ENCODE measurements around the gene TMEM37. TPM values are rescaled to one million over a fixed set of nuclear protein-coding genes. Genes with fewer than 3 reads are reported as not detected.
"Not testable (repeated sequence)": the region's sequence is repeated elsewhere in the genome, so short reads cannot be mapped to it uniquely, and the experiment has no call there.

TMEM37 gene
- total RNA-seq: not detected in 2 replicates

GRCh38 chr2:119431155-119431975, at the start of gene TMEM37:
Gene TMEM37 (plus strand): TSS chr2:119431854. CDS start chr2:119431904, 50 bp downstream.
- intact Hi-C loops (cut with micrococcal nuclease): no loop called here

DNA sequence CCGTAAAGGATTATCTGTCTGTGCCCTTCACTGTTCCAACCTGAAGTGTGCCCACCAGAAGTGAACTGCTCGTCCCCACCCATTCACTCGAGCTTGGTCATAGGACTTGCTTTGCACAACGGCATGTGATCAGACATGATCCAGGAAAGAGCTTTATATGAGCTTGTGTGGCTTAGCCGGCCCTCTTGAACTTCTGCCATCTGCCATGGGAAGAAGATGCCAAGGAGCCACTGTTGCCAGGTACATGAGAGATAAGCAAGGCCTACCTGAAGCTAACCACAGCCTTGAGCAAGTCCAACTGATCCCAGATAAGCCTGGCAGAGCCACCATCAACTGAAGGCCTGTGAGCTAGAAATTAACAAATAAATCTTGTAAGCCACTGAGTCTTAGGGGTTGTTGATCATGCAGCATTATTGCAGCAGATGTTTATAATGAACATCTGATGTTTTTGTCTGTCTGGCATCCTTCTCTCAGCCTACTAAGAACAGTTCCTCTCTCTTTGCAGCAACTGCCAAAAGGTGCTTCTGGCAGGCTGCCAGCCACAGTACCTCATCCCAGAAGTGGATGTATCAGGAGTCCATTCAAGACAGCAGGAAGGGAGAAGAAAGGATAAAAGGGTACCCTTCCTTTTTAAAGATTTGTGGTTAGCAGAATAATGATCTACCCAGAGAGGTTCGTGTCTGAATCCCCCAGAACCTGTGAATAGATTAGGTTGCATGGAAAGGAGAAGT, 48.1 kb upstream of the TMEM37 start:
- intact Hi-C loops (cut with micrococcal nuclease): no loop called here

DNA sequence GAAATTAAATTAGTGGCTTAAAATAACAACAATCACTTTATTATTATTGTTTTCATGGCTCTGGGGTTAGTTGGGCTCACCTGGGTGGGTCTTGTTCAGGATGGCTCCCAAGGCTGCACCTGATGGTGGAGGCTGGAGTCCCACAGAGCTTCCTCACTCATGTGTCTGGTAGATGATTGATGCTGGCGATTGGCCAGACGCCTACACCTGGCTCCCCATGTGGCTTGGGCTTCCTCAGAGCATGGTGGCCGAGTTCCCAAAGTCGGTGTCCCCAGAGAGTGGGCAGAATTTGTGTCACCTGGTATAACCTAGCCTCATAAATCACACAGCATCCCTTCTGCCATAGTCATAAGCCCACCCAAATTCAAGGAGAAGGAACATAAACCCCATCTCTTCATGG, 46.7 kb upstream of the TMEM37 start:
- intact Hi-C loops (cut with micrococcal nuclease): no loop called here

DNA sequence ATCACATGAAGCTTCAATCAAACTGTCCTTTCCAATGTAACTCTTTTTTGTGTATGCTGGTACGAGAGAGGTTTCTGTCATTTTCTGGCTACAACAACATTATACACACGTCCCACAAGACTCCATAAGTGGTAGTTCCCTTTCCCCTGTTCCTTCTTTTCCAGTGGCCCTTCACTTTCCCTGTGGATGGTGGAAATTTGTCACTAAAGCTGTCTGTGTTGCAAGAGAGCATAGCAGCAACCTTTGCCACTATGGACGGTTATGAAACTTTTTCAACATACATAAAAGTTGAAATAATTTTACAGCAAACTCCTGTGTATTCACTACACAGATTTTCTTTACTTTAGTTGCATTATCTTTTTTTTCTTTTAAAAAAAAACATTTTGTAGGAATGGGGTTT, 46.2 kb upstream of the TMEM37 start:
- intact Hi-C loops (cut with micrococcal nuclease): no loop called here

DNA sequence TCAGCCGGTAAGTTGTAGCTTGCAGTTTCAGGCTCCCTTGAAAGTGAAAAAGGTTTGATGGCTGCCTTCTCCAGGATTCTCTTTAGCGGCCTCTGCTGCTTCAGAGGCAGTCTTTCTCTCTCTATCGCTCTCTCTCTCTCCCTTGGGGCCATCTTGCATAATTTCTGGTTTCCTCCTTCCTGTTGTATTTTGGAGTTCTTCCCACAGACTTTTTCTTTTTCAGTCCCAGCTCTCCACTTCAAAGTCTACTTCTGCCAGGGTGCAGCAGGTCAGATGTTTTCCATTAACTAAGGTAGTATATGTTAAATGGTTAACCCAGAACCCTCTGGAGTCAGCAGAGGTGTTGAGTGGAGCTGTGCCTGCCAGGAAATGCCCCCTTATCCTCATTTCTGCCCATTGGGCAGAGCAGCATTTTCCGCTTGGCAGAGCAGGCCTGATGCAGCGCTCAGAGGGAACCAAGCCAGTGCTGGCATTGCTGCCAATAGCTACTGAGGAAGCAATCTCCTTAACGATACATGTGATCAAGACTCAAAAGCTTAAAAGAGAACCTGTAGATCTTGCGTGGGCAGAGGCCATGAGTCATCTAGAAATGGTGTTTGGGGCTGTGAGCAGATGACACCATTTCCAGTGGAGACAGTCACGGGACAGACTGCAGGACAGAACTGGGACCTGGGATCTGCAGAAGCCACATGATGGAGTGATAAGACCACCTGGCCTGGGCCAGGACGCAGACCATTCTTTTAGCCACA, 44.1 kb upstream of the TMEM37 start:
- intact Hi-C loops (cut with micrococcal nuclease): no loop called here

DNA sequence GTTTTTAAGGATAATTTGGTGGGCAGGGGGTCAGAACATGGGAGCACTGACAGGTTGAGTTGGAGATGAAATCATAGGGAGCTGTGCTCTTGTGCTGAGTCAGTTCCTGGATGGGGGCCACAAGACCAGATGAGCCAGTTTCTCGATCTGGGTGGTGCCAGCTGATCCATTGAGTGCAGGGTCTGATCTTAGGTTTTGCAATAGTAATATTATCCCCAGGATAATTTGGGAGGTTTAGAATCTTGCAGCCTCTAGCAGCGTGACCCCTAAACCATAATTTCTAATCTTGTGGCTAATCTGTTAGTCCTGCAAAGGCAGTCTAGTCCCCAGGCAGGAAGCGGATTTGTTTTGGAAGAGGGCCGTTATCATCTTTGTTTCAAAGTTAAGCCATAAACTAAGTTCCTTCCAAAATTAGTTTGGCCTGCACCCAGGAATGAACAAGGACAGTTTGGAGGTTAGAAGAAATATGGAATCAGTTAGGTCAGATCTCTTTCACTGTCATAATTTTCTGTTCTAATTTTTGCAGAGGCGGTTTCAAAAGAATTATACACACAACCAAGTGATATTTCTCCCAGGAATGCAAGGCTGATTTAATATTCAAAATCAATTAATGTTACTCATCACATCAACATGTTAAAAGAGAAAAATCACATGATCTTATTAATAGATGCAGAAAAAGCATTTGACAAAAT, 41.9 kb upstream of the TMEM37 start:
- intact Hi-C loops (cut with micrococcal nuclease): no loop called here

DNA sequence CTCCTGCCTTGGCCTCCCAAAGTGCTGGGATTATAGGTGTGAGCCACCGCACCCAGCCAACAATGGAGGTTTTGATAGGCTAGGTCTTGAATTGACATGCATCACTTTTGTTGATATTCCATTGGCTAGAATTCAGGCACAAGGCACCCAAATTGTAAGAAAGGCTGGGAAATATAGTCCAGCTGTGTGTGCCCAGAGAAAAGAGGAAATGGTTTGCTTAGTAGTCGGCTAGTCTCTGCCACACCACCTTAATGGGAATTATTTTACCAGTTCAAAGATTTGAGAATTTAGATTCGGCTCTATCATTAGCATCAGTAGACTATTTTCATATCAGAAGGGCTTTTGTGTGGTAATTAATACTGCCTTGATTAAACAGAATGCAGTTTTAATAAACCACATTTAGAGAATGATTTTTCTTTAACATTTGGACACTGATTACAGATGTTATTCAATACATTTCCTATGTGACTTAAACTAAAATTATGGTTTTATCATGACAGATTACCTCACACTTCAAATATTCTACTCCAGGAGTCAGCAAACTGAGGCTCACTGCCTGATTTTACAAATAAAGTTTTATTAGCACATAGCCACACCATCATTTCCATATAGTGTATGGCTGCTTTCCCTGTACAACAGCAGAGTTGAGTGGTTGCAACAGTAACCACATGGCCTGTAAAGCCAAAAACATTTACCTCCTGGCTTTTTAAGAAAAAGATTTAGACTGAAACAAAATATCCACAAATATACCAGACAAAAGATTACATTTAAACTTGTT, 37.5 kb upstream of the TMEM37 start:
- intact Hi-C loops (cut with micrococcal nuclease): no loop called here

DNA sequence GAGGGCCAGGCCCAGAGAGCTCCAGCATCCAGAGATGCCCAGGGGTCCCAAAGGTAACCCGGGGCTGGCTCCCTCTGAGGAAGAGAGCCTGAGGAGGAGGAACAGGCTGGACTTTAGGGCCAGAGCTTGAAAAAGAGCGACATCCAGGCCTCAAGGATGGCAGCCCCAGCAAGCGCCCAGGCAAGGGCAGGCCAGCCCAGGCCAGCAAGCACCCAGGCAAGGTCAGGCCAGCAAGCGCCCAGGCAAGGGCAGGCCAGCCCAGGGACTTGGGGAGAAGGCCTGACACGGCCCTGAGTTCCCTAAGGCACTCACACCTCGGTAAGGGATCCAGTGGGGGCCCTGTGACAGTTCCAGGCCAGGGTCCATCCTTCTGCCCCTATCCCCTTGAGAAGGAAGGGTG, 34.5 kb upstream of the TMEM37 start:
- intact Hi-C loops (cut with micrococcal nuclease): no loop called here

DNA sequence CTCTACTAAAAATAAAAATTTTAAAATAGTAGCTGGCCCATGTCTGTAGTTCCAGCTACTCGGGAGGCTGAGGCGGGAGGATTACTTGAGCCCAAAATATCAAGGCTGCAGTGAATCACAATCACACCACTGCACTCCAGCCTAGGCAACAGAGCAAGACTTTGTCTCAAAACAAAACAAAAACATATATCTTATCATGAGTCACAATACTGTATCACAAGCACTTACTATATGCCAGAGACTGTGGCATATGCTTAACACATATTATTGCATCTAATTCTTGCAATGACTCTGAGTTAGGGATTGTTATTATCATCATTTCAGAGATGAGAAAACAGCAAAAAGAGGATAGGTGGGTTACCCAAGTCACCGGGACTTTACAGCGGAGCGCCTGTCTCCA, 29.5 kb upstream of the TMEM37 start:
- intact Hi-C loops (cut with micrococcal nuclease): no loop called here

DNA sequence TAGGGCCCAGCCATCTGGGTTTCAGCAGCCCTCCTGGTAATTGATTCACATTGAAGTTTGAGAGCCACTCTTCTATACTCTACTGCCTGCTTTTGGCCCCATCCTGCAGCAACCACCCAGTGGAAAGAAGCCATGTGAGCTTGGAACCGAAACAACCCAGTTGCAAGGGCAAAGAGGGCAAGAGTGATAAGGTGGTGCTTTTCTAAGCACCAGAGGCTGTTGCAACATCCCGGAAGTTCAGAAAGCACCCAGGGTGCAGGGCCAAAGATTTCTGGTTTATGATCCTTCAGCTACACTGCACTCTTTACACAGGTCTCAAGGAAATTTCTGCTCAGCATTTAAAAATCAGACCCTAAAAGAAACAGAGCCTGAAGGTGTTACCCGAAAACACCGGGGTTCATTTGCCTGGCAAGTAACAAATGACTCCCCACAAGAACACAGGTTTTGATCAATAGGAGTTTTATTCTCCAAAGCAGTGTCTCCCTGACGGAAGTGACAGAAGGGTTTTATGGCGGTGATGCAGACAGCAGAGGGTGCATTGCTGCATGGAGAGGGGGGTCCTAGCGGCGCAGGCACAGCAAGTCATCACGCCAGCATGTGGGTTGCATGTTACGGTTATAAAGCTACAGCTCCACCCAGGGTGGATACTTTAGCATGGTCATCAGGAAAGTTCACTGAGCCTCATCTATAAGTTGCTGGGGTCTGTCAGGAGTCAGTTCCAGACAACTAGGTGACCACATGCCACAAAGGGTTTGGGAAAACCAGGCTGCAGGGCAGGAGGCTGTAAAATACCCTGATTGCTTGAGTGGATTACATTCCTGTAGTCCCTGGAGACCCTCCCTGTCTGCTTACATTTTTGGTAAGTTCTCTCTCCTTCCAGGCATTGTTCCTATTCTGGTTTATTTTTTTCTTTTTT, 28.8 kb upstream of the TMEM37 start:
- intact Hi-C loops (cut with micrococcal nuclease): no loop called here

DNA sequence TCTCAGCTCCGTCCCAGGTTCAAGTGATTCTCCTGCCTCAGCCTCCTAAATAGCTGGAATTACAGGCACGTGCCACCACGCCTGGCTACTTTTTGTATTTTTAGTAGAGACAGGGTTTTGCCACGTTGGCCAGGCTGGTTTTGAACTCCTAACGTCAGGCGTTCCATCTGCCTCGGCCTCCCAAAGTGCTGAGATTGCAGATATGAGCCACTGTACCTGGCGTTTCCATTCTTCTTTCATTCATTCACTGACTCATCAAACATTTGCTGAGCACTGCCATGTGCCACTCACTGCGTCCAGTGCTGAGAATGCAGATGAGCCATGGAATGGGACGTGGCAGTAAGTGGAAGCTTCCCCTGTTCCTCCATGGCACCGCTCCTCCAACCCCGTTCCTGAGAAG, 28.0 kb upstream of the TMEM37 start:
- intact Hi-C loops (cut with micrococcal nuclease): not testable (repeated sequence)

DNA sequence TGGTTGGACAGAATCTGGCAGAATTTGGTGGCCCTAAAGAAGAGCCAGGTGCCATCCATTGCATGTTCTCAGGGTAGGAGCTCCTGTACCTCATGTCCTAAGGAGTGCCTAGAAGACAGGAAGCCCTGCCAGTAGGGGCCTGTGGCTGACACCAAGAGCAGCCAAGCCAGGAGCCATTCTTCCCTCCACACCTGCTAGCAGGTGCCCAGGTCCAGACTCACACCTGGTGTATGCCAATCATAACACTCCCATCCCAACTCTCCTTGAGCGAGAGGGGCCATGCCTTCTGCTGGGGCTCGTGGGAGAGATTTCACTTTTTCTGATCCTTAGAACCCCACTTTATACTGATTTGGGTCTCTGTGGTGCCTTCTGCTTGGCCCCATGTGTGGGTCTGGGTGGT, 26.5 kb upstream of the TMEM37 start:
- intact Hi-C loops (cut with micrococcal nuclease): no loop called here

DNA sequence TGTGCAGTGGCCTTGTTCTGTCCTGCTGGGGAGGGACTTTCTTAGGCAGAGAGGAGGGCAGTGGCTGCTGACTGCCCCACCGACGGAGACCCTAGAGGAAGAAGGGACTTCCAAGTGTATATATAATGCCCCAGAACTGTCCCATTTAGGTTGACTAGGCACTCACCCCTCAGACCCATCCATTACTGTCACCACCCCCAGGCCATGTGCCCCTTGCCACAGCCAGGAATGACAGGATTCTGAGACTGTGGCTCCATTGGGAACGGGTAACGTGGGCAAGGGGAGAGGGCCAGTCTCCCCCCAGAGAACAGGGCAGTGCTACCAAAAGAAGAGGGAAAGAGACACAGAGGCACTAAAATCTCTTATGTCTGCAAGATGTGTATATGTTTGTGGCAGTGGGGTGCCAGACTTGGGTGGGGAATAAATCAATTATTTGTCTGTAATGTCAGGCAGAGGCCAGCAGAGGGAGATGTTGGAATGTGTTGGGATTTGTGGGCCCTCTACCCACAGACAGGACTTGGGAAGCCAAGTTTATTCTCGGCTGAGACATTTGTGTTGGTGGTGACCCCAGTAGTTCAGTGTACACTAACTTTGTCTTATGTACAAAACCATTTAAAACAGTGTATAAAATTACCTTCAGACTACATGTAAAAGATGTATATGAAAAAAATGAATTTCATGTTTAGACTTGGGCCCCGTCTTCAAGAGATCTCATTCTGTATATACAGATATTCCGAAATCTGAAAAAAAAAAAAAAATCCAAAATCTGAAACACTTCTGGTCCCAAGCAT, 24.0 kb upstream of the TMEM37 start:
- intact Hi-C loops (cut with micrococcal nuclease): loop anchor here (1.0 to 2.0 kb wide), 2 partner anchors 69 to 253 kb away; no protein-coding TSS in a partner anchor

DNA sequence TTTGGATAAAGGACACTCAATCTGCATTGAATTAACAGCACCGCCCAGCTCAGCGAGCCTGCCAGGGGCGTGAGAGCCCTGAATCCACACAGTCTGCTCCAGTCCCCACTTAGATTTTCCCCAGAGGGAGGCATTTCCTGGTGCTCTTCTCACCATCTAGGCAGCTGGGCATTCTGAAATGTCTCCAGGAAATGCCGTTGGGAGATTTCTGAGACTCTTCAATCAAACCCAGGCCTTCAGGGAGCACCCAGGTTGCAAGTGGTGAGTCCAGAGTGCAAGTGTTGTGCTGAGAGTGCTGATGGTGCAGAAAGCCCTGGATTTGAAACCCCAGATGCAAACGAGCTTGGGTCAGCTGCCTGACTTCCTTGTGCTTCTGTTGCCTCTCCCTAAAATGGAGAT, 23.4 kb upstream of the TMEM37 start:
- intact Hi-C loops (cut with micrococcal nuclease): no loop called here

- intact Hi-C loops (cut with micrococcal nuclease): no loop called here
Observed at GRCh38 chr2:119409506-119409905, 22.1 kb upstream of the TMEM37 start.

DNA sequence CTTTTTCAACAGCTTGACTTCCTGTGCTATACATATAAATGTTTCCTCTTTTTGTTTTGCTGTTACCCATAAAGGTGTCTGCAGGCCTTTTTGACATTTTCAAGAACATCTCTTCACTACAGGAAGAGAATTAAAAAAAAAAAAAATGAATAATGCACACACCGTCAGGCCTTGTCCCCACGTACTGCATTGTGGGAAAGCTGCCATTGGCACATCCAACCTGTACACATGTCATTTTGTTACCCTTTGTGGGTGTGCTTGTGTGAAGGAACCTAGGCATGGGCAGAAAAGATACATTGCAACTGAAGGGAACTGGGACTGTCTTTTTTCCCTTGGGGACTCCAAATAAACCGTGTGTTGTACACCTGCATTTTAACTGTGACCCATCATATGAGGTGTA, 16.8 kb upstream of the TMEM37 start:
- intact Hi-C loops (cut with micrococcal nuclease): no loop called here

DNA sequence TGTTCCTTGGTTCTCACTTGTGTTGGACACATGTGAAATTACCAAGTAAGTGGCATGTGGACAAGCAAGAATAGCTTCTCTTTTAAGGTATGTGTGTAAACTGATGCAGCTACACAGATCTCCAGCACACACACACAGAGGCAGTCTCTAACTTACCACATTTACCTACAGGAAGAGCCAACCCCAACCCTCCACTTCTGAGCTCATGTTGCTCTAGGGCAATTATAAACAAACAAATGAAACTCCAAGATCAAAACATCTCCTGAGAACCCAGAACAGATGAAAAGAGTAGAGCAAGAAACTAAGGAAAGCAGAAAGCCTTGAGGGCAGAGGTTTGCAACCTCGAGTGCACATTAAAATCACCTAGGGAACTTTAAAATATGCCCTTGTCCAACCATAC, 16.0 kb upstream of the TMEM37 start:
- intact Hi-C loops (cut with micrococcal nuclease): no loop called here

DNA sequence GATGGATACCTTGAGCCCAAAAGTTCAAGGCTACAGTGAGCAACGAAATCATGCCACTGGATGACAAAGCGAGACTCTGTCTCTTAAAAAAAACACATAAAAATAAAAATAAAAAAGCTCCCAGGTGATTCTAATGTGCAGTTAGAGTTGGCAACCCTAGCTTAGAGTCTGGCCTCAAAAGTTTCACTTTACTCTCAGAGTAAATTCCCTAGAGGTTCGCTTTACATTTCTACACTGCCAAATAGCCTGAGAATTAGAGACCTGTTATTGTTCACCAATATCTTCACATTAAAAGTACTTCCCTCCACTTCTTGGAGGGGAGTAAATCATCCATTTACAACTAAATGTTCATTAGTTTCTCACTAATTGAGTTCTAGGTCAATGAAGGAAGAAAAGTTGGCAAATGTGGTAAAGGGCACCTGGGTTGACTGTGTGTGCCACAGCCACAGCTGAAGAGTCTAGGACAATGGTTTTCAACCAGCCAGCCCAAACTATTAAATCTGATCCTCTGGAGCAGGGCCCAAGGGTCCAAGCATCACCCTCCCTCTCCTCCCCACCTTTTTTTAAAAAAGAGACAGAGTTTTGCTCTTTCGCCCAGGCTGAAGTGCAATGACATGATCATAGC, 15.2 kb upstream of the TMEM37 start:
- intact Hi-C loops (cut with micrococcal nuclease): no loop called here

Measured in T-helper 1 cell treated with Interleukin-12 subunit alpha and Interleukin-12 subunit beta and Interleukin-4 antibody, amounts not matched to agents 30 ng/mL and 1 ng/mL, for 36 hours (primary cell).